T-cell (primary cell): ENCODE results near the gene FAM83E. TPM values are rescaled to one million over a fixed set of nuclear protein-coding genes. Genes with fewer than 3 reads are reported as not detected.
A peak's percentile ranks its signal among the peaks of the same experiment; 100 is the strongest.

ENCODE experiments used
- ATAC-seq, 4 experiments: fragments of 200-7000 bp in 3 of 4; fragments of 150-1000 bp in 1 of 4; cut with Tn5 transposase; replicated peaks in 1 of 4; 1 replicate in 3 of 4; 2 replicates in 1 of 4; pipeline ENCODE4 v1.10.0; 2021; ENCODE audit warnings: moderate library complexity in 3 of 4, mild to moderate bottlenecking in 2 of 4, moderate number of reproducible peaks in 1 of 4
- CTCF ChIA-PET, 2 donors: fragments of 300-600 bp; sonication (Branson Sonifier 250); formaldehyde crosslinking; loops; one replicate each; lab custom pipeline; 2022; ENCODE audit warnings: antibody characterized with exemption in 2 of 2; lab: Charles Lee
- POLR2A ChIA-PET, 2 donors: fragments of 300-600 bp; sonication (Branson Sonifier 250); formaldehyde crosslinking; loops; one replicate each; lab custom pipeline; 2022; ENCODE audit warnings: antibody characterized with exemption in 2 of 2; lab: Charles Lee
- DNase-seq, 35 experiments: peaks; one replicate each; pipeline versions ENCODE4 v3.0.0 to v3.0.0-alpha.2; 2013 to 2023
- H3K27ac ChIP-seq: one replicate; pipeline ENCODE4 v1.5.1; 2013; ENCODE audit warnings: low read length
- H3K27me3 ChIP-seq, 2 experiments: replicated peaks in 1 of 2; 1 replicate in 1 of 2; 2 replicates in 1 of 2; pipeline versions ENCODE4 v1.6.1 to v1.7.0; 2013; ENCODE audit warnings: low read length in 1 of 2, mixed read lengths in 1 of 2; ENCODE audit not compliant: control insufficient read depth in 2 of 2, insufficient read depth in 2 of 2; ENCODE audit errors: extremely low read depth in 1 of 2
- H3K36me3 ChIP-seq, 2 donors: 1 replicate in 1 of 2; 2 replicates in 1 of 2; pipeline versions ENCODE4 v1.6.1 to v1.7.0; 2013; ENCODE audit warnings: low read length in 1 of 2; ENCODE audit not compliant: control insufficient read depth in 2 of 2, insufficient read depth in 1 of 2; ENCODE audit errors: extremely low read depth in 1 of 2
- H3K4me1 ChIP-seq, 2 experiments: 1 replicate in 1 of 2; 2 replicates in 1 of 2; pipeline versions ENCODE4 v1.6.1 to v1.7.0; 2013; ENCODE audit warnings: low read length in 2 of 2, mixed read lengths in 1 of 2; ENCODE audit not compliant: insufficient read depth in 2 of 2, control insufficient read depth in 1 of 2; ENCODE audit errors: extremely low read depth in 1 of 2
- H3K4me3 ChIP-seq, 2 donors: 1 replicate in 1 of 2; 2 replicates in 1 of 2; pipeline versions ENCODE4 v1.5.1 to v1.7.0; 2013; ENCODE audit warnings: mild to moderate bottlenecking in 2 of 2, low read length in 1 of 2, moderate library complexity in 1 of 2; ENCODE audit not compliant: control insufficient read depth in 1 of 2; ENCODE audit errors: extremely low read depth in 1 of 2
- H3K9me3 ChIP-seq: 2 replicates; pipeline ENCODE4 v1.7.0; 2013
- H3K27ac Mint-ChIP-seq, 2 donors: one replicate each; pipeline ENCODE4 v1.8.0; 2020 to 2021; ENCODE audit warnings: mild to moderate bottlenecking in 2 of 2, mixed read lengths in 2 of 2
- H3K27me3 Mint-ChIP-seq, 2 donors: one replicate each; pipeline ENCODE4 v1.8.0; 2021 to 2022; ENCODE audit warnings: mixed read lengths in 2 of 2
- H3K36me3 Mint-ChIP-seq: one replicate; pipeline ENCODE4 v1.8.0; 2021; ENCODE audit warnings: mixed read lengths
- H3K4me1 Mint-ChIP-seq, 3 donors: one replicate each; pipeline ENCODE4 v1.8.0; 2020 to 2022; ENCODE audit warnings: mixed read lengths in 3 of 3, mild to moderate bottlenecking in 1 of 3
- H3K4me3 Mint-ChIP-seq, 3 donors: one replicate each; pipeline ENCODE4 v1.8.0; 2020 to 2022; ENCODE audit warnings: mild to moderate bottlenecking in 3 of 3, mixed read lengths in 3 of 3, moderate library complexity in 3 of 3
- H3K9me3 Mint-ChIP-seq, 3 donors: one replicate each; pipeline ENCODE4 v1.8.0; 2020 to 2022; ENCODE audit warnings: mixed read lengths in 3 of 3
- WGBS: methylation state at CpG from one replicate; pipeline ENCODE4 v1.1.5; 2013; ENCODE audit warnings: missing lambda C conversion rate; ENCODE audit not compliant: insufficient coverage; 5-methylcytosine and 5-hydroxymethylcytosine counted together
- total RNA-seq, 35 experiments: library from RNA in 6 of 35; stranded (reverse) in 6 of 35; fragments of 120-200 nt in 1 of 35; gene quantifications; one replicate each; pipeline versions ENCODE4 v1.2.1 to v1.2.4 and lab custom pipeline; 2013 to 2026

Gene FAM83E
- total RNA-seq, 5 donors from 2014 or later (not counting 1 experiment from before 2014, with no cell fraction given) = 2.3 to 3.0 (median 2.7) TPM; not detected in 1

DNA sequence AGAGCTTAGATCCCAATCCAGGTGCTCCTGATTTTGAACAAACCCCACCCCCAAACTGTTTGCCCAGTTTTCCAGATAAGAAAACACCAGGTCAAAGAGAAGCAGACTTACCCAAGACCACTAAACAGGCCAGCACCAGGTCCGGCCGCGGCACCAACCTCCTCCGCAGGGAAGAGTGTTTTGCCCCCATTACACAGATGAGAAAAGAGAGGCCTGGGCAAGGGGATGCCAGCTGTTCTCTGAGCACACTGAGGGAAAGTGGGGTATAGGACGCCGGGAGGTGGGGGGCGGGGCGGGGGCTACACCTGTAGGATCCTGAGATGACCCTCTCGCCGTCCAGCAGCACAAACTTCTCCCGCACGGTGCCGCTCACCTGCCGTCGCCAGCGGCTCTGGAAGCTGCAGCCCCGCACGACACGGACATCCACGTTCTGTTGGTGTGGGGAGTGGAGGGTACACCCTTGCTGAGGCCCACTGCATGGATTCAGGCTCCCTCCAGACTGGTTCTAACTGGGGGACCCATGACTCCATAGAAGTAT, 5.2 kb downstream of the FAM83E start:
- WGBS = 96% methylated on average over 16 of the region's 20 CpGs
- Mint-ChIP-seq H3K4me1 (peaks cover 4 to 7% (median 5%) of the 10 kb centered on the region in 3 donors), H3K36me3 (no peaks in the 10 kb centered on the region), H3K9me3 (no peaks in the 10 kb centered on the region), H3K27ac (no peak overlapping the region), H3K27me3 (no peaks in the 10 kb centered on the region), H3K4me3 (no peak overlapping the region)
- H3K4me1 ChIP-seq = peaks cover 0 to 10% of the 10 kb centered on the region in 2 experiments
- no peak for DNase-seq
- ChIA-PET CTCF (interaction anchor here (0.7 to 1.4 kb wide), 4 partner anchors 25 to 1067 kb away, joined by 3 to 11 read pairs (median 5); no protein-coding TSS in a partner anchor), POLR2A (no interaction called here)
- H3K4me3 ChIP-seq = no peak overlapping the region
- no peak overlapping the region for H3K27ac ChIP-seq
- H3K9me3 ChIP-seq = no peaks in the 10 kb centered on the region
- H3K27me3 ChIP-seq = no peaks in the 10 kb centered on the region
- no peak for ATAC-seq
- H3K36me3 ChIP-seq = peaks cover 0 to under 1% of the 10 kb centered on the region in 2 donors

DNA sequence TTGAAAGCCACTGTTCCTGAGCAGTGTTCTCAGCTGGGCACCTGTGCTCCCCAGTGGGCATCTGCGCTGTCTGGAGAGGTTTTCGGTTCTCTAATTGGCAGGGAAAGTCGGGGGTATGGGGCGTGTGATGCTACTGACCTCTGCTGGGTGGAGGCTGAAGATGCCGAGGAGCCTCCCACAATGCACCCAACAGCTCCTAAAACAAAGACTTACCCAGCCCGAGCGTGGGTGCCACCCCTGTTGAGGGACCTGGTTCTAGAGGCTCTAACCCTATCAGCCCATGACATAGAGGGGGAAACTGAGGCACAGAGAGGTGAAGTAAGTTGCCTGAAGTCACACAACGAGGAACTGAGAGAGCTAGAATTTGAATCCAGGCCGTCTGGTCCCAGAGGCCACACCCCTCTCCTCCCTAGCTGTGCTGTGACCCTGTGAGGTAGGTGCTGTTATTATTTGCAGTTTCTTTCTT, 6.0 kb downstream of the FAM83E start:
- Mint-ChIP-seq H3K9me3 (no peaks in the 10 kb centered on the region), H3K4me3 (no peak overlapping the region), H3K27ac (peak overlapping the region; percentile 34 to 69), H3K4me1 (peaks cover 4 to 7% (median 5%) of the 10 kb centered on the region in 3 donors), H3K27me3 (no peaks in the 10 kb centered on the region), H3K36me3 (no peaks in the 10 kb centered on the region)
- no peak overlapping the region for H3K27ac ChIP-seq
- 50% methylated on average over 1 of the region's 9 CpGs for WGBS
- H3K4me1 ChIP-seq = peaks cover 0 to 10% of the 10 kb centered on the region in 2 experiments
- H3K9me3 ChIP-seq = no peaks in the 10 kb centered on the region
- CTCF ChIA-PET = interaction anchor here in 1 of 2 donors (0.6 to 1.4 kb wide), 9 partner anchors 15 to 236 kb away, joined by 3 to 11 read pairs (median 5); no protein-coding TSS in a partner anchor
- no peak overlapping the region for H3K4me3 ChIP-seq
- DNase-seq (peak in 26 of 35 experiments; percentile 30 to 73 (median 49)), ATAC-seq (peak; percentile 76 to 89 (median 83))
- POLR2A ChIA-PET = no interaction called here
- H3K27me3 ChIP-seq = no peaks in the 10 kb centered on the region
- H3K36me3 ChIP-seq = no peaks in the 10 kb centered on the region

DNA sequence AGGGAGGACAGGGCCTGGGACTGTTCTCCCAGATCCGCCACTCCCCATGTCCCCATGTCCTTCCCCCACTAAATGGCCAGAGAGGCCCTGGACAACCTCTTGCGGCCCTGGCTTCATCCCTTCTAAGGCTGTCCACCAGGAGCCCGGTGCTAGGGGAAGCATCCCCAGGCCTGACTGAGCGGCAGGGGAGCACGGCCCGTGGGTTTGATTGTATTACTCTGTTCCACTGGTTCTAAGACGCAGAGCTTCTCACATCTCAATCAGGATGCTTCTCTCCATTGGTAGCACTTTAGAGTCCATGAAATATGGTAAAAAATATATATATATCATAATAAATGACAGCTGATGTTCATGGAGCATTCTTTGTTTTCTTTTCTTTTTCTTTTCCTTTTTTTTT, 7.5 kb downstream of the FAM83E start:
- no peak overlapping the region for H3K27ac Mint-ChIP-seq
- Histone ChIP-seq H3K27ac (no peak overlapping the region), H3K4me3 (no peak overlapping the region), H3K4me1 (peaks cover 0 to 10% of the 10 kb centered on the region in 2 experiments), H3K27me3 (no peaks in the 10 kb centered on the region), H3K36me3 (no peaks in the 10 kb centered on the region), H3K9me3 (no peaks in the 10 kb centered on the region)
- ATAC-seq (no peak), DNase-seq (no peak)
- H3K9me3 Mint-ChIP-seq = no peaks in the 10 kb centered on the region
- H3K4me1 Mint-ChIP-seq = peaks cover 4 to 7% (median 5%) of the 10 kb centered on the region in 3 donors
- no peaks in the 10 kb centered on the region for H3K36me3 Mint-ChIP-seq
- ChIA-PET POLR2A (interaction anchor here in 1 of 2 donors (0.5 kb wide), 1 partner anchor 77 kb away, joined by 3 read pairs; no protein-coding TSS in a partner anchor), CTCF (interaction anchor here (0.7 kb wide), 2 partner anchors 79 to 314 kb away, joined by 3 read pairs; no protein-coding TSS in a partner anchor)
- H3K4me3 Mint-ChIP-seq = no peak overlapping the region
- WGBS = 83% methylated on average over 1 of the region's 7 CpGs
- H3K27me3 Mint-ChIP-seq = no peaks in the 10 kb centered on the region

DNA sequence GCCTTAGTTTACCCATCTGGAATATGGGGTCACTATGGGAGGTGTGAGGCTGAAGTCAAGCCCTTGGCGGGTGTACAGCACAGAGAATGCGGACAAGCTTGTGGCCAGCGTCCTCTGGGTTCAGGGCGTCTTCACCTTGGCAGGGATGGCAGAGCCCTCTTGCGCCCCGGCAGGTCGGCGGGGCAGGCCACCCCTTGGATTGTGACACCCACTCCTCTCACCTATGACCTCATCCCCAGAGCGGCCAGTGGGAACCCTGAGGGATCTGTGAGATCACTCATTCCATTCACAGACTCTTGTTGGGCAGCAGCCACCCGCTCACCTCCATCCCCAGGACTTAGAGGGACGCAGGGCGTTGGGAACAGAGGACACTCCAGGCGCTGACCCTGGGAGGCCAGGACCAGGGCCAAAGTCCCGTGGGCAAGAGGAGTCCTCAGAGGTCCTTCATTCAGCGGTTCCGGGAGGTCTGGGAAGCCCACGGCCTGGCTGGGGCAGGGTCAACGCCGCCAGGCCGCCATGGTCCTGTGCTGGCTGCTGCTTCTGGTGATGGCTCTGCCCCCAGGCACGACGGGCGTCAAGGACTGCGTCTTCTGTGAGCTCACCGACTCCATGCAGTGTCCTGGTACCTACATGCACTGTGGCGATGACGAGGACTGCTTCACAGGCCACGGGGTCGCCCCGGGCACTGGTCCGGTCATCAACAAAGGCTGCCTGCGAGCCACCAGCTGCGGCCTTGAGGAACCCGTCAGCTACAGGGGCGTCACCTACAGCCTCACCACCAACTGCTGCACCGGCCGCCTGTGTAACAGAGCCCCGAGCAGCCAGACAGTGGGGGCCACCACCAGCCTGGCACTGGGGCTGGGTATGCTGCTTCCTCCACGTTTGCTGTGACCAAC, 8.2 kb downstream of the FAM83E start, which contains the start of gene SPACA4:
Gene SPACA4 (plus strand): TSS at position 280 of the 896 bp plus-strand sequence. CDS start 237 bp downstream, at position 517.
- Histone ChIP-seq H3K36me3 (no peaks in the 10 kb centered on the region), H3K27me3 (no peaks in the 10 kb centered on the region), H3K4me1 (peaks cover 0 to 10% of the 10 kb centered on the region in 2 experiments), H3K9me3 (no peaks in the 10 kb centered on the region), H3K4me3 (no peak within 1 kb of the TSS), H3K27ac (no peak within 1 kb of the TSS)
- H3K9me3 Mint-ChIP-seq = no peaks in the 10 kb centered on the region
- peaks cover 4 to 7% (median 5%) of the 10 kb centered on the region in 3 donors for H3K4me1 Mint-ChIP-seq
- DNase-seq = no peak
- ChIA-PET CTCF (interaction anchor here in 1 of 2 donors (0.7 kb wide), 1 partner anchor 79 kb away, joined by 3 read pairs; no protein-coding TSS in a partner anchor), POLR2A (no interaction called here)
- H3K27ac Mint-ChIP-seq = no peak within 1 kb of the TSS
- 87% methylated on average over 34 of the region's 39 CpGs for WGBS
- H3K27me3 Mint-ChIP-seq = no peaks in the 10 kb centered on the region
- H3K36me3 Mint-ChIP-seq = no peaks in the 10 kb centered on the region
- H3K4me3 Mint-ChIP-seq = no peak within 1 kb of the TSS
- ATAC-seq = no peak

DNA sequence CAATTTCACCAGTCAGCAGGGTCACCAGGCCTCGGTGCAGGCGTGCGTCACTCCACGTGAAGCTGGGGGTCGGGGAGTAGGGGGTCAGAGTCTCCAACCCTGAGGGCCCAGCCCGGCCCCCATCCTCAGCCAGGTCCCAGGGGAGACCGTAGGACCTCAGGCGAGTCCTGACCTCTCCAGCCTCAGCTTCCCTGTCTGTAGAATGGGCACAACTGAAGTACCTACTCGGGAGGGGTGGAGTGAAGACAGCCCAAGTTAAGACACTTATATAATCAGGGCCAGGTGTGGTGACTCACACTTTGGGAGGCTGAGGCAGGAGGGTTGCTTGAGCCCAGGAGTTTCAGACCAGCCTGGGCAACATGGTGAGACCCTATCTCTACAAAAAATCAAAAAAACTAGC, 11.0 kb downstream of the FAM83E start:
- 87% methylated on average over 7 of the region's 9 CpGs for WGBS
- ATAC-seq (no peak), DNase-seq (no peak)
- ChIA-PET CTCF (no interaction called here), POLR2A (no interaction called here)
- Histone ChIP-seq H3K36me3 (no peaks in the 10 kb centered on the region), H3K4me1 (peaks cover 0 to 6% of the 10 kb centered on the region in 2 experiments), H3K27me3 (peaks cover 0 to 14% of the 10 kb centered on the region in 2 experiments), H3K4me3 (no peak overlapping the region), H3K27ac (no peak overlapping the region), H3K9me3 (no peaks in the 10 kb centered on the region)
- Mint-ChIP-seq H3K36me3 (no peaks in the 10 kb centered on the region), H3K27ac (no peak overlapping the region), H3K27me3 (no peaks in the 10 kb centered on the region), H3K9me3 (no peaks in the 10 kb centered on the region), H3K4me1 (peaks cover 3 to 4% (median 3%) of the 10 kb centered on the region in 3 donors), H3K4me3 (no peak overlapping the region)

DNA sequence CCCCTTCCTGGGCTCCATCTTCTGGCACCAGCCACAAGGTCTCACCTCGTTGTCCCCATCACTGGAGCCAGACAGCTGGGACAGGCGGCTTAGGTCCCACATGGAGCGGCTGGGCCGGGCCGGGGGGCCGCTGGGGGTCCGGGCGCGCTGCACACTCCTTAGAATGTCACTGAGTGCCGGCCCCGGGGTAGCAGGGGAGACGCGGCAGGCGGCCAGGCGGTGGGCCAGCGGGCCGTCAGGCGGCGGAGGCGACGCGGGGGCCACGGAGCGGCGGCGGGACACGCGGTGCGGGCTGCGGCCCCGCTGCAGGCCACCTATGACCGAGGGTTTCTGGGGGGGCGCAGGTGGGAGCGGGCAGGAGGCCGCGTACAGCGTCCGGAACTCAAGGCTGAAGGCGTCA, 11.4 kb downstream of the FAM83E start:
- Mint-ChIP-seq H3K36me3 (no peaks in the 10 kb centered on the region), H3K9me3 (no peaks in the 10 kb centered on the region)
- CTCF ChIA-PET = no interaction called here

More for the DNA sequence above, 11.4 kb downstream of the FAM83E start:
- H3K9me3 ChIP-seq = no peaks in the 10 kb centered on the region
- peaks cover 0 to under 1% (median 0%) of the 10 kb centered on the region in 3 donors for H3K4me1 Mint-ChIP-seq
- POLR2A ChIA-PET = no interaction called here
- DNase-seq (no peak), ATAC-seq (no peak)
- no peak overlapping the region for H3K4me3 ChIP-seq
- H3K27me3 ChIP-seq = peaks cover 0 to 18% of the 10 kb centered on the region in 2 experiments
- H3K27ac Mint-ChIP-seq = no peak overlapping the region
- peaks cover 0 to 2% of the 10 kb centered on the region in 2 experiments for H3K4me1 ChIP-seq
- no peaks in the 10 kb centered on the region for H3K36me3 ChIP-seq
- 95% methylated on average over 31 of the region's 39 CpGs for WGBS
- H3K27me3 Mint-ChIP-seq = no peaks in the 10 kb centered on the region
- no peak overlapping the region for H3K27ac ChIP-seq
- H3K4me3 Mint-ChIP-seq = no peak overlapping the region
